Vagina (tissue), 2 donors: Measurements from ENCODE around the gene CRYBG1.

Experiments
- POLR2AphosphoS5 ChIP-seq, 2 donors: sonication (generic); formaldehyde crosslinking; IDR thresholded peaks; one replicate each; pipeline ENCODE4 v1.9.0; 2017; ENCODE audit warnings: antibody characterized with exemption in 2 of 2, mild to moderate bottlenecking in 2 of 2, low read depth in 1 of 2; ENCODE audit not compliant: insufficient read depth in 1 of 2
- TF ChIP-seq, protein P1 (sequence below), 3 experiments: fragments of 450-650 bp in 2 of 3; fragments of 200-600 bp in 1 of 3; sonication (generic) in 1 of 3; IDR thresholded peaks; one replicate each; pipeline ENCODE4 v1.5.1; 2017 to 2019; ENCODE audit warnings: antibody characterized with exemption in 3 of 3, mild to moderate bottlenecking in 2 of 3, moderate library complexity in 2 of 3

DNA sequence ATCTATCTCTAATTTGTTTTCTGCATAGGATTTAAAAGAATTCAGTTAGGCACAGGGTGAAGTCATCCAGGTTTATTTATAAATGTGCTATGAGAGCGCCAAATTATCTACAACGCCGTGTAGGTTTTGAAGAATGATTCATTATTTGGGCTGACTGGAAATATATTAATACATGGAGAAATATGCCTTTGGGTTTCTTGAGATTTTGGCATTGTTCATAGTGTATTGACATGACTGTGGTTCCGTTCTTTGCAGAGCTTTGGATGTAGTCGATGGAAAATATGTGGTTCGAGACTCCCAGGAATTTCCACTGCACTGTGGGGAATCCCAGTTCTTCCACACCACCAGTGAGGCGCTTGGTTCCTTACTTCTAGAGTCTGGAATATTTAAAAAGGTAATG is 90.9 kb downstream of the CRYBG1 start:
- TF ChIP-seq, protein P1, sequence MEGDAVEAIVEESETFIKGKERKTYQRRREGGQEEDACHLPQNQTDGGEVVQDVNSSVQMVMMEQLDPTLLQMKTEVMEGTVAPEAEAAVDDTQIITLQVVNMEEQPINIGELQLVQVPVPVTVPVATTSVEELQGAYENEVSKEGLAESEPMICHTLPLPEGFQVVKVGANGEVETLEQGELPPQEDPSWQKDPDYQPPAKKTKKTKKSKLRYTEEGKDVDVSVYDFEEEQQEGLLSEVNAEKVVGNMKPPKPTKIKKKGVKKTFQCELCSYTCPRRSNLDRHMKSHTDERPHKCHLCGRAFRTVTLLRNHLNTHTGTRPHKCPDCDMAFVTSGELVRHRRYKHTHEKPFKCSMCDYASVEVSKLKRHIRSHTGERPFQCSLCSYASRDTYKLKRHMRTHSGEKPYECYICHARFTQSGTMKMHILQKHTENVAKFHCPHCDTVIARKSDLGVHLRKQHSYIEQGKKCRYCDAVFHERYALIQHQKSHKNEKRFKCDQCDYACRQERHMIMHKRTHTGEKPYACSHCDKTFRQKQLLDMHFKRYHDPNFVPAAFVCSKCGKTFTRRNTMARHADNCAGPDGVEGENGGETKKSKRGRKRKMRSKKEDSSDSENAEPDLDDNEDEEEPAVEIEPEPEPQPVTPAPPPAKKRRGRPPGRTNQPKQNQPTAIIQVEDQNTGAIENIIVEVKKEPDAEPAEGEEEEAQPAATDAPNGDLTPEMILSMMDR (IDR thresholded peaks at IDR 0.05), result no peak
- no peak for TF ChIP-seq POLR2AphosphoS5 (IDR thresholded peaks at IDR 0.05; ENCODE audit: insufficient read depth in 1 of 2, low read depth in 1 of 2)
